Astrocyte (in vitro differentiated cells and primary cell): ENCODE results near the gene KIAA1217.

Source experiments
- CTCF ChIP-seq: IDR thresholded peaks from 2 replicates; pipeline ENCODE4 v1.5.1; 2011; ENCODE audit warnings: low read depth, mild to moderate bottlenecking, inconsistent platforms, low read length, moderate library complexity; ENCODE audit not compliant: insufficient read depth
- EZH2 ChIP-seq: IDR thresholded peaks from 2 replicates; pipeline ENCODE4 v1.6.1; 2012; ENCODE audit warnings: mild to moderate bottlenecking, low read length, inconsistent platforms; ENCODE audit not compliant: insufficient read depth

DNA sequence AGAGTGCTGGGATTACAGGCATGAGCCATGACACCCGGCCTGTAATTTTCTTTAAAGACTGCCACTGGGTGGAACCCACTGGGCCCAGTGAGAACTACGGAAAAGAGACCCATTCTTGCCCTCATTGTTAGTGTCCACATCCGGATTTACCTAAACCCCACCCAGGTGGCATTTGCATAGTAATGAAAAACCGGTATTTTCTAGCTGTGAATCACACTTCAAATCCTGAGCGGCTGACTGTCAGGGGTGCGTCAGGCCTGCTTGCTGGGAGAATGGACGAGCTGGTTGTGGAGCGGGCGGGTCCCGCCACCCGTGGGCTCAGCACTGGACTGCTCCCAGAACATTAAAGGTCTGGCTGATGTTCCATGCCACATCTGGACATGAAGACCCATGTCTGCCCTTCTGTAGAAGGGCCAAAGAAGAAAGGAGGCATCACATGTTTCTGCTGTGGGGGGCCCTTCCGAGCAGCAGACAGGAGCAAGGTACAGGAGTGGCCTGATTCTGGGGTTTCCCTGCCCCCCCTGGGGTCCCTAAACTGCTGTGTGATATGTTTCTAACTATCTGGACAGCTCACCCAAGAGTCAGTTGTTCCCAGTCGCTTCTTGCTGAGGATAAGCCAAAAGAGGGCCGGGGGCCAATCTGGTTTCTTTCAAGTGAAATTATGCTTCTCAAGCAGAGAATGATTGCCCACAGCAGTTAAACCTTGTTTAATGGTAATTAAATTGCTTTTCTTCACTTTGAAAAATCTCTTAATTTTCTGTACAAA is 46.4 kb downstream of the KIAA1217 start:
- TF ChIP-seq CTCF, result no peak
- TF ChIP-seq EZH2, result no peak
